Endothelial cell of umbilical vein (primary cell): ENCODE measurements around the gene CDH22.

Source experiments
- CTCF ChIP-seq, 2 donors: IDR thresholded peaks; 1 replicate in 1 of 2; 2 replicates in 1 of 2; pipeline ENCODE4 v1.5.1; 2011; ENCODE audit warnings: low read length in 2 of 2, mild to moderate bottlenecking in 2 of 2, moderate library complexity in 2 of 2, control low read depth in 1 of 2, inconsistent platforms in 1 of 2, low read depth in 1 of 2; ENCODE audit not compliant: insufficient read depth in 1 of 2; ENCODE audit errors: extremely low read depth in 1 of 2
- EZH2 ChIP-seq: IDR thresholded peaks from 2 replicates; pipeline ENCODE4 v1.6.1; 2012; ENCODE audit warnings: borderline replicate concordance, low read depth, mild to moderate bottlenecking, moderate library complexity, low read length, inconsistent platforms; ENCODE audit not compliant: severe bottlenecking
- GATA2 ChIP-seq: IDR thresholded peaks from 2 replicates; pipeline ENCODE4 v1.7.0; 2011; ENCODE audit warnings: low read depth, mild to moderate bottlenecking, moderate library complexity, mixed read lengths, low read length; ENCODE audit not compliant: insufficient read length, insufficient read depth
- JUN ChIP-seq: IDR thresholded peaks from 2 replicates; pipeline ENCODE4 v1.6.1; 2011; ENCODE audit warnings: borderline replicate concordance, low read depth; ENCODE audit not compliant: insufficient read length, insufficient read depth
- MYC ChIP-seq: IDR thresholded peaks from one replicate; pipeline ENCODE4 v1.6.1; 2011; ENCODE audit warnings: mild to moderate bottlenecking, low read depth, low read length
- POLR2A ChIP-seq: IDR thresholded peaks from 2 replicates; pipeline ENCODE4 v1.6.1; 2012; ENCODE audit warnings: low read depth, mild to moderate bottlenecking, control low read depth, low read length
- POLR2AphosphoS5 ChIP-seq: IDR thresholded peaks from 2 replicates; pipeline ENCODE4 v1.6.1; 2012; ENCODE audit warnings: low read depth, mild to moderate bottlenecking, control low read depth, low read length, moderate library complexity; ENCODE audit not compliant: insufficient read depth

GRCh38 chr20:46213946-46214823, 94.1 kb downstream of the CDH22 start:
- no peak for TF ChIP-seq CTCF (IDR thresholded peaks at IDR 0.05; ENCODE audit: extremely low read depth in 1 of 2, insufficient read depth in 1 of 2, low read depth in 1 of 2, low read length in 2 of 2)
- TF ChIP-seq GATA2: no peak
- TF ChIP-seq POLR2A: no peak
- TF ChIP-seq JUN: no peak
- no peak for TF ChIP-seq POLR2AphosphoS5
- no peak for TF ChIP-seq EZH2
- no peak for TF ChIP-seq MYC
